Stimulated activated CD8-positive, alpha-beta memory T cell treated with anti-CD3 and anti-CD28 coated beads, Interleukin-7, amount 100 ng/mL, for 24 hours (primary cell): ENCODE data around the gene SAMD8.
A peak's percentile ranks its signal among the peaks of the same experiment; 100 is the strongest.
"Not testable (repeated sequence)": the region's sequence is repeated elsewhere in the genome, so short reads cannot be mapped to it uniquely, and the experiment has no call there.

ENCODE experiments used
- DNase-seq: peaks from one replicate; pipeline ENCODE4 v3.0.0-alpha.2; 2020; ENCODE audit warnings: low read depth

Gene SAMD8

GRCh38 chr10:75086278-75086934 is 25.1 kb upstream of the SAMD8 start:
- no peak for DNase-seq

GRCh38 chr10:75088640-75089039 is 22.8 kb upstream of the SAMD8 start:
- no peak for DNase-seq

GRCh38 chr10:75089634-75090033 is 21.8 kb upstream of the SAMD8 start:
- DNase-seq: no peak

GRCh38 chr10:75091146-75091545 is 20.3 kb upstream of the SAMD8 start:
- DNase-seq: no peak

GRCh38 chr10:75094465-75094864 is 17.0 kb upstream of the SAMD8 start:
- no peak for DNase-seq

GRCh38 chr10:75095631-75096030 is 15.8 kb upstream of the SAMD8 start:
- no peak for DNase-seq

GRCh38 chr10:75096749-75097148 is 14.7 kb upstream of the SAMD8 start:
- DNase-seq: no peak

- DNase-seq: no peak
These were observed 13.7 kb upstream of the SAMD8 start for GRCh38 chr10:75097666-75098285.

- DNase-seq: no peak
These were observed 12.4 kb upstream of the SAMD8 start for GRCh38 chr10:75098902-75099673.

GRCh38 chr10:75099952-75100763 is 11.3 kb upstream of the SAMD8 start:
- peak; percentile 75 for DNase-seq

- DNase-seq: no peak
These were observed 10.6 kb upstream of the SAMD8 start for GRCh38 chr10:75100764-75101291.

GRCh38 chr10:75101416-75102251 is 9.8 kb upstream of the SAMD8 start:
- no peak for DNase-seq

- DNase-seq: no peak
These were observed 8.4 kb upstream of the SAMD8 start for GRCh38 chr10:75102830-75103673.

GRCh38 chr10:75103881-75104686 is 7.4 kb upstream of the SAMD8 start:
- DNase-seq: no peak

GRCh38 chr10:75104842-75105241 is 6.6 kb upstream of the SAMD8 start:
- DNase-seq: no peak

- no peak for DNase-seq
These were observed 5.8 kb upstream of the SAMD8 start for GRCh38 chr10:75105576-75106197.

GRCh38 chr10:75106242-75106641 is 5.2 kb upstream of the SAMD8 start:
- no peak for DNase-seq

- not testable (repeated sequence) for DNase-seq
These were observed 4.6 kb upstream of the SAMD8 start for GRCh38 chr10:75106891-75107290.
